Activated T-helper 1 cell treated with Interleukin-2 at 50 U/mL for 16 hours (primary cell): ENCODE measurements around the gene TRRAP.

Experiments
- DNase-seq: peaks from one replicate; pipeline ENCODE4 v3.0.0-alpha.2; 2020; ENCODE audit warnings: low read depth

TRRAP gene

DNA sequence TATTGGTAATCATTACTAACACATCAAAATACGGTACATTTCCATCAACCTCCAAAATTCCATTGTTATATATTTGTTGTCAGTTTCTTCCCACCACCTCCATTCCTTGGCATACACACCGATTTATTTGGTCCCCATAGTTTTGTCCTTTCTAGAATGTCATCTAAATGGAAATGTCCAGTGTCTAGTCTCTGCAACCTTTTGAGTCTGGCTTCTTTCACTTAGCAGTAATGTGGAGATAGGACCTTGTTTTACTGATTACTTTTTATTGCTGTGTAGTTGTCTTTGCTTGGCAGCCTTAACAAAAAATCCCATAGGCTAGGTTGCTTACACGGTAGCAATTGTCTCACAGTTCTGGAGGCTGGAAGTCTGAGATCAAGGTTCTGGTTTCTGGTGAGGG is 22.5 kb downstream of the TRRAP start:
- no peak for DNase-seq

DNA sequence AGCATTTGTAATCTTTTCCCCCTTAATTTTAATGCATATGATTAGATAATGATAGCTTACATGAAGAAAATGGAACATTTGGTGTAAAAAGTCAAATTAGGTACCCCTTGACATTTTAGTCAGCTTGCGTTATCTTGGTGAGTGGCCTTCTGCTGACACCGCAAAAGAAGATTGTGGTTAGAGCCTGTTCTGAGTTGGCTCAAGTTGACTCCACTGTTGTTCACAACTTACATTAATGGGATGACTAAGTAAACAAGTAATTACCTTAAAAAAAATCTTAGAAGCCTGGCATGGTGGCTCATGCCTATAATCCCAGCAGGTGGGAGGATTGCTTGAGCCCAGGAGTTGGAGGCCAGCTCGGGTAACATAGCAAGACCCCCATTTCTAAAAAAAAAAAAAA is 24.2 kb downstream of the TRRAP start:
- DNase-seq, result no peak

DNA sequence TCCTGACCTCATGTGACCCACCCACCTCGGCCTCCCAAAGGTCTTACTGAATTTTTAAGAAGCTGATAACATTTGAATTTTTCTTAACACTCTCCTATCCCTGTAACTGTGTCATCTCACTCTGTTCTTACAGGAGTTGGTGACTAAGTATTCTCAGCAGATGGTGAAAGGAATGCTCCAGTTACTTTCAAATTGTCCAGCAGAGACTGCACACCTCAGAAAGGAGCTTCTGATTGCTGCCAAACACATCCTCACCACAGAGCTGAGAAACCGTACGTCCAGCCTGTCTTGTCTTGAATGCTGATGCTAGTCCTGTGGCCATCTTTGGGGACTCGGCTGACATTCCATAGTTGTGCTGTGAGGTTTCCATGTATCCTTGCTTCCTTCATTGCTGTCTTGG is 24.9 kb downstream of the TRRAP start:
- no peak for DNase-seq

DNA sequence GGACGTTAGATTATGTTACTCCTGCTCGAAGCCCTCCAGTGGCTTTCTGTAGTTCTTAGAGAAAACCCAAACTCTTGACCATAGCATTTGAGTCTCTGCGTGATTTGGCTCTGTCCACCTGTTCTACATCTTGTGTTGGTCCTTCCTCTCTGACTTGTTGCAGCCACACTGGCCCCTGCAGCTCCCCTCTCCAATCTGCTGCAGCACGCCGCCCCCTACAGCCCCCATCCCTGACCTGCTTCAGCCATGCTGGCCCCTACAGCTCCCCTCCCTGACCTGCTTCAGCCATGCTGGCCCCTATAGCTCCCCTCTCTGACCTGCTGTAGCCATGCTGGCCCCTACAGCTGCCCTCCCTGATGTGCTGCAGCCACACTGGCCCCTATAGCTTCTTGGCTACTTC is 29.2 kb downstream of the TRRAP start:
- DNase-seq, result no peak

DNA sequence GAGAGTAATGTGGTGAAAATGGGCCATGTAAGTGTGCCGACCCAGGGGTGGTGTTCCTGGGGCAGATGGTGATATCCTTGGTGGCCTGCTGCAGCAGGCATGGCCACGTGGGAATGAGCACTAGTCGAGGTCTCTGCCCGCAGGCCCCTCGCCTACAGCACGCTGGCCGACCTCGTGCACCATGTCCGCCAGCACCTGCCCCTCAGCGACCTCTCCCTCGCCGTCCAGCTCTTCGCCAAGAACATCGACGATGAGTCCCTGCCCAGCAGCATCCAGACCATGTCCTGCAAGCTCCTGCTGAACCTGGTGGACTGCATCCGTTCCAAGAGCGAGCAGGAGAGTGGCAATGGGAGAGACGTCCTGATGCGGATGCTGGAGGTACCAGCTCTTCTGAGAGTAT is 30.3 kb downstream of the TRRAP start:
- DNase-seq, result no peak

DNA sequence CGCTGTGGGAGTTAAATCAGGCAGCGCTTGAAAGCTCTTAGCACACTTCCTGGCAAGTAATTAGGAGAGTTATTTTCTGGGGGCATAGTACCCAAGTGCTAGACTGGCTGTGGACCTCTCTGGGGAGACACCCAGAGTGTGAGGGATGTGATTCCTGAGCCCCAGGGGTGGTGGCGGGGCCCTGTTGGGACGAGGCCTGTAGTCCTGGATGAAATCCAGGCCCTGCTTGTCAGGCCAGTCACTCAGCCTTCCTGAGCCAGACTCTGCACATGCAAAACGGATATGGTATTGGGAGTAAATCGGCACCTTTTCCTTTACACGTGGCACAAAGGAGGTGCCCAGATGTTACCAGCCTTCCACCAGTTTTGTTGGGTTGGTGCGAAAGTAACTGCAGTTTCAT is 31.2 kb downstream of the TRRAP start:
- no peak for DNase-seq

DNA sequence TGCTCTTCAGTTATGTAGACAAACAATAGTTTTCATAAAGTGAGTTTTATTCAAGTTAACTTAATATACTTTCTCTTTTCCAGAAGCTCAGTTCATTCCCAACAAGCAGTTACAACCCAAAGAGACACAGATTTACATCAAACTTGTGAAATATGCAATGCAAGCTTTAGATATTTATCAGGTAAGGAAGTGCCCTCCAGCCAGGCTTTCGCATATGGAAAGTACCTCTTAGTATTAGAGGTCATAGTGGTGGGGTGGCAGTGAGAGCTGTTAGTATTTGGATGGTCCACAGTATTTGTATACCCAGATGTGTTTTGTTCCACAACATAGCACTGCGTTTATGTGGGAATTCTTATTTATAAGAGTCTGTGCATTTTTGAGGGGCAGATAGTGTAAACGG is 32.1 kb downstream of the TRRAP start:
- no peak for DNase-seq

DNA sequence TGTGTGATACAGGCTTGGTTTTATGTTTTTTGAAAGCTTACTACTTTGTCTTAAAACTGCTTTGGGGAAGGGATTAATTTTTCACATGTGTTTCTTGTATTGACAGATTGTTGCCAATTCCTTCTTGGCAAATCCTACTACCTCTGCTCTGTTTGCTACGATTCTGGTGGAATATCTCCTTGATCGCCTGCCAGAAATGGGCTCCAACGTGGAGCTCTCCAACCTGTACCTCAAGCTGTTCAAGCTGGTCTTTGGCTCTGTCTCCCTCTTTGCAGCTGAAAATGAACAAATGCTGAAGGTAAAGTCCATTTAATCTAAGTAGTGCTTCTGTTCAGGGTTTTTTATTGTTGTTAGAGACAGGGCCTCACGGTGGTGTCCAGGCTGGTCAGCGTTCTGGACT is 33.6 kb downstream of the TRRAP start:
- DNase-seq, result no peak

DNA sequence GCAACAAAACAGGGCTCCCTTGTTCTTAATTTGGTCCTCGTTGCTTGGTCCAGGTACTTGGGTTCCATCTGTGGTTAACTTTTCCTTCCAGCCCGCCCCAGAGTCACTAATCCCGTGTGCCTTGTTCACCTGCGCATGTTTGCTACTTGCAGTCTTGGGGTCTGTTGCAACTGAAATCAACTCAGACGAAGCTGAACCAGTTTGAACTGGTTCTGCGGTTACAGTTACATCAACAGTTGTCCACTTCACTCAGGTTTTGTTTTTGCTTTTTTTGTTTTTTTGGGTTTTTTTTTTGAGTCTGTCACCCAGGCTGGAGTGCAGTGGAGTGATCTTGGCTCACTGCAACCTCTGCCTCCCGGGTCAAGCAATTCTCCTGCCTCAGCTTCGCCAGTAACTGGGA is 34.7 kb downstream of the TRRAP start:
- no peak for DNase-seq

DNA sequence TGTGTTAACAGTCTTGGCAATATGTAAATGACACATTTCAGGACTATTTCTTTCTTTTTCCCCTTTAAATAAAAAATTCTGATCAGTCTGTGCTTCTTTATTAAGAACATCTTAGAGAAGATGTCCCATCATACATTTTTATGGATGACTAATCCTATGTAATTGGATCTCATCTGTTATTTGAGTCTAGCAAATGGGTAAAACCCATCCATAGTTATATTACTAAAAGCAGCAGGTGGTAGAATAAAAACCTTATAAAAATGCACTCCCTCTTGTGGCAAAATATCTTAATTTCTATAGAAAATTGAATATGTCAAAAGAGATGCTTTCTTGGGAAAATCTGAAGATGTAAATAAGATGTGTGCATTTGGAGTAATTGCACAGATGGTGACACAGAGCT is 35.3 kb downstream of the TRRAP start:
- no peak for DNase-seq

DNA sequence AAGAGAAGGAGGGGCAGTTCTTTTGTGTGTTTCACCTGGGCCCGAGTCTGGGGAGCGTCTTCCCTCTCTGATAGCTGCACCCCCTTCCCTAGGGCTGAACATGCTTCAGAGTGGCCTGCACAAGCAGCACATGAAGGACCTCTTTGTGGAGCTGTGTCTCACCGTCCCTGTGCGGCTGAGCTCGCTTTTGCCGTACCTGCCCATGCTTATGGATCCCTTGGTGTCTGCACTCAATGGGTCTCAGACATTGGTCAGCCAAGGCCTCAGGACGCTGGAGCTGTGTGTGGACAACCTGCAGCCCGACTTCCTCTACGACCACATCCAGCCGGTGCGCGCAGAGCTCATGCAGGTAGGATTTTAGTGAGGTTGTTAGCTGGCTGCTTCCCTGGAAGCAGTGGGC is 39.0 kb downstream of the TRRAP start:
- DNase-seq, result no peak

DNA sequence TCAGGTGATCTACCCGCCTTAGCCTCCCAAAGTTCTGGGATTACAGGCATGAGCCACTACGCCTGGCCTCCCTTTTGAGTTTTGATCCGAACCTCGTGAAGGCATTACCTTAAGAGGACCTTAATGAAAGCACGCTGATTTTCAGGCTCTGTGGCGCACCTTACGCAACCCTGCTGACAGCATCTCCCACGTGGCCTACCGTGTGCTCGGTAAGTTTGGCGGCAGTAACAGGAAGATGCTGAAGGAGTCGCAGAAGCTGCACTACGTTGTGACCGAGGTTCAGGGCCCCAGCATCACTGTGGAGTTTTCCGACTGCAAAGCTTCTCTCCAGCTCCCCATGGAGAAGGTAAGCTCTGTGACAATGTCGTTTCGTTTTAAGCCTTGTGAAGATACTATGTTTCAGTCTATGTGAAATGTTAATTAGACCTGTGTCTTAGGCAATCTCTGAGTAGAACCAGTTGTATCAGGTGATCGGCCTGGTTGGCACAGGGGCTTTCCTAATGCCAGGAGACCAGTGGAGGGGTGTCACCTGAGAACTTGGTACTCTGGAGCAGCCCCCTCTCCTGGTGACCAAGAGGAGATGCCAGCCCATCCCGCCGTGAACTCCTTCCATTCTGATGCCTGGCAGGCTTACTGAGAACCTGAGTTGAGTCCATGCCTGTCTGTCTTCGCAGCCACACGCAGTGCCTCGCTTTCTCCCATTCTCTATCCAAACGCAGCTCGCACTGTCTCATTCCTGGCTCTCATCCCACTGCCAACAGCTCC is 43.5 kb downstream of the TRRAP start:
- no peak for DNase-seq

DNA sequence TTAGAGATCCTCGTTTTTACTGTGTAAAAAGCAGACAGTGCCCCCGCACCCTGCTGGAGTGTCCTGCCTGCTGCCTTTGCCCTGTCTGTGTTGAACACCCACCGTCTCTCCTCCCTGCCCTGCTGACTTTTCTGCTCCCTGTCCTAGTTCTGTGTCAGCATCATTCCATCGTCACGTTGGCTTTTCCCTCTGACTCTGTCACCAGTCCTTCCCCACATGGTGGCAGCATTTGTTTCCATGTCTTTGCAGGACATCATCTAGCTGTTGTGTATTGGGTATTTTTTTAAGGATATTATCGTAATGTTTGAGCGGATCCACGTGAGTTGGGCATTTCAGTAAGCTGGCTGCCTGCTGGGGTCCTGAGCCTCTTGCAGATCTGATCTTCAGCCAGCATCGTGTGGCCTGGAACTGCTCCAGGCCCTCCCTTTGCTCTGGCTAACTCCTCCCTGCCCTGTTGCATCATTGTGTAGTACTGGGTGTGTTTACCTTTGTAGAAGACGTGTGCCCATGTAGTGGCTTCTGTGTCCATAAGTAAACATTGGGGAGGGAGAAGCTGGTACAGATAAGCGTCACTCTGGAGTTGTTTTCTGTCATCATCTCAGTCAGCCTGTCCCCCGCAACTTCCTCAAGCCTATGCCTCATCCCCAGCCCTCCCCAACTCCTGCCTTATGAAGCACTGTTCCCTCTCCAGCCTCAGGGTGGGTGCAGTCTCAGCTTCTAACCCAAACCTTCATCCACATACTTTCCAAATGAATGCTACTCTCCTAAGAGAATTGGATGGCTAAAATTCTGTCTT is 44.3 kb downstream of the TRRAP start:
- DNase-seq, result no peak

DNA sequence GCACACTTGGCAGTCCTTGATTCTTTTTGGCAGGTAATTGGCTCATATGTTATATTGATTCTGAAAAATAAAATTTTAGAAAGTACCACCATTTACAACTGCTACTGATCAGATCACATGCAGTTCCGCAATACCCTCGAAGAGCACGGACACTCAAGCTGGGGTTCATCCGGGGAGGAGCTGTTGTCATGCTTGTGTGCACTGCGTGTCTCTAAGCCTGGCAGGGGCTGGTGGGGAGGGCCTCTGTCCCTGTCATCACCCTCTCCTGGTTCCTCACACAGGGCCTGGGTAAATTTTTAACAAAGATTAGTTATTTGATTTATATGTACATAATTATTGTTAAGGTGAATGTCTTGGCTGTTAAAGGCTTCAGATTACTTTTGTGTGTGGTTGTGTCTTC is 45.2 kb downstream of the TRRAP start:
- DNase-seq, result no peak

DNA sequence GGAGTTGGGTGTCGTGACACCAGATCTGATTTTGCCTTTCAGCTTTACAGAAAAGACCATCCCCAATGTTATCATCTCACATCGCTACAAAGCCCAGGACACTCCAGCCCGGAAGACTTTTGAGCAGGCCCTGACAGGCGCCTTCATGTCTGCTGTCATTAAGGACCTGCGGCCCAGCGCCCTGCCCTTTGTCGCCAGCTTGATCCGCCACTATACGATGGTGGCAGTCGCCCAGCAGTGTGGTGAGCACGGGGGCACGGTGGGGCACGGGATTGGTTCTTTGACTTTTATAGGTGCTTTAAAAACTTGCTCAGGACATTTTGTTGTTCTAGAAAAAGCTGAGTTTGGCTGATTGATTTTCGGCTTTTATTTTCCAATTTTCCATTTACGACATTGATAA is 48.8 kb downstream of the TRRAP start:
- no peak for DNase-seq

DNA sequence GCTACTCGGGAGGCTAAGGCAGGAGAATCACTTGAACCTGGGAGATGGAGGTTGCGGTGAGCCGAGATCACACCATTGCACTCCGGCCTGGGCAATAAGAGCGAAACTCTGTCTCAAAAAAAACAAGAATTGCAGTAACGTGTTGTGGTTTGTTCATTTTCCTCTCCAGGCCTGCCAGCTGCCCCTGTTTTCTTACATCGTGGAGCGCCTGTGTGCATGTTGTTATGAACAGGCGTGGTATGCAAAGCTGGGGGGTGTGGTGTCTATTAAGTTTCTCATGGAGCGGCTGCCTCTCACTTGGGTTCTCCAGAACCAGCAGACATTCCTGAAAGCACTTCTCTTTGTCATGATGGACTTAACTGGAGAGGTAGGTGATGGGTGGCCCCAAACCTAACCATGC is 52.1 kb downstream of the TRRAP start:
- DNase-seq, result no peak

DNA sequence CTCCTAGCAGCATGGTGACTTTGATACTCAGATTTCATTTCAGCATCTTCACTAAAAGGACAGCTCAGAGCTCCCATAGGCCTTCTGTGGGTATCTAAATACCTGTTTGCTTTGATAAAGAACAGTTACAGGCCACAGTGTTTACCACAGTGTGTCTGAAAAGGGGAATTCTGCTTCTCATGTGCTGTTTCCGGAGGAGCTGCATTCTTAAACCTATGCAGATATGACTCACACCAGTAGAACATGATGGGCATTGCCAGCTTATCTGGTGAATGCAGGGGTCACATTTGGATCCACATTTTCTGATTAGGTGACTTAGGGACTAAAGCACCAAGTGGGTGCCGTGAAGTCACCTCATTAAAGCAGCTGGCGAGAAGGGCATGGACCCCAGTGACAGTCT is 52.6 kb downstream of the TRRAP start:
- no peak for DNase-seq

DNA sequence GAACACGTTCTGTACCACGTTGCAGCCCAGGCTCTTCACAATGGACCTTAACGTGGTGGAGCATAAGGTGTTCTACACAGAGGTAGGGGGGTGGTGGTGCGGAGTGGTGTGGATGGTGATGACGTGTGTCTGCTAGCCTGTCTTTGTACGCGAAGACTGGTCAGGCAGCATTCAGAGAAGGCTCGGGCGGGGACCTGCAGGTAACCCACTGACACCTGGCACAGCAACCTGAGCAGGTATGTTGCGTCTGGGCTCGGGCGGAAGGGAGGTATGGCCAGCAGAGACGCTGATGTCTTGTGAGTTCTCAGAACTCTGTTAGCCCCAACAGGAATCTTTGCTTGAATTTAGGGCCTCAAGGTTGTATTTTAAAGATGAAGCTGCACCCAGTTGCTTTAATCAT is 55.0 kb downstream of the TRRAP start:
- no peak for DNase-seq

DNA sequence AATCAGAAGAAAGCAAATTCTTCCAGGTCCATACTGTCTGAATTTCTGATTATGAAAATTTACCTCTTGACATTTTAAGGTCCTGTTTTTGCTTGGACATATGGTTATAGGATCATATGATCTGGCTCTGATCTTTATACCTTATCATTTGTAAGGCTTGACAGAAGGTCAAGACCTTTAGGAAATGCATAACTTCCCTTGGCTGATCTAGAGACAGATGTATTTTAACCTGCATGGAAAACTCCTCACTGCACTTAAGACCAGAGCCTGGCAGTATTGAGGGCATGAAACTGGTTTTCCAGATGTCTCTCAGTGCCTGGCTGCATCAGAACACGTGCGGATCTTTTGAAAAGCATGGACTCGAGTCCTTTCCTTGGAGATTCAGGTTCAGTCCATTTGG is 55.9 kb downstream of the TRRAP start:
- DNase-seq, result no peak

DNA sequence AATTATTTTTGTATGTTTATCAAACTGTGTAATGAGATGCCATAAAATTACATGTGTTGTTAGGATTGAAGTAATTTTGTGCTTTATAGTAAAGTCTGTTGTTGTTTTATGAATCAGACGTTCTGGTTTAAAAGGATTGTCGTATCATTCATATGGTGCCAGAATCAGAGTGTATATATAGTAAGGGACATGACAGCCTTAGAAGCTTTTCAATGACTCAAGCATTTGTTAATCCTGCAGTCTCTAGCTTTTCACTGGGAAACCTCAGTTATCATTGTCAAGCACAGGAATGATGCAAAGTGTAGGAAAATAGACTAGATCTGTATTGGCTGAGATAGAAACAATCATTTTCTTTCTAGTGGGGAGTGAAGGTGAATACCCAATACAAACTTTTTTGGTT is 57.5 kb downstream of the TRRAP start:
- DNase-seq, result no peak

DNA sequence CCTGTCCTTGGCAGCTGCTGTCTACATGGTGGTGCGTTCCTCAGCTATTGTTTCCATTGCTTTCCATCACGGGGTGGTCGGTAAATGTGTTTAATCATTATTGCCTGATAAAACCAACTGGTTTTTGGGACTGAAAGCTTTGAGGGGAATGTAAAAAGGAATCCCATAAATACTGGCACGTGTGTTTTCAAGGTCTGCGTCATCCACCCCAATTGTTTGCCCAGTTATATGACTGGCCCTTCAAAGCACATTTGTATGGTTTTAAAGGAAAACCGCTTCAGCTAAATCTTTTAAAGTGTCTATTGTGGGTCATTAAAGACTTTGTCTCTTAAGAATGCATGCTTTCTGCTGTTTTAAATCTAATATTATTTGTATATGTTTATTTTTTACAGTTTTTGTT is 65.0 kb downstream of the TRRAP start:
- DNase-seq, result no peak

DNA sequence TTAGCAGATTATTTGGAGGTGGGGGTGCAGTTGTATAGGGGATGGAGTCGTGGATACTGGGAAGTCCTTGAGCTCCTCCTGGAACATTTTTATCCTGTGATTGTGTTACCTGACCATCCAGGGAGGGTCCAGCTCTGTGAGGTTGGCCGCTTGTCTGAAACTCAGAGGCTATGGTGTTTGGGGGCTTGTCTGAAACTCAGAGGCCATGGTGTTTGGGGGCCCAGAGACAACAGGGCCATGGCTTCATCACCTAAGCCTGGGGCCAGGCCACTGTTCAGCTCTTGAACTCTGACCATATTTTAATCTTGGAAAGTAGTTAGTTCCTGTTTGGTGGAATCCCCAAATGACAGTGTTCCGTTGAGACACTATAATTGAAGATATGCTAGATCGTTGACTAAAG is 66.1 kb downstream of the TRRAP start:
- no peak for DNase-seq

DNA sequence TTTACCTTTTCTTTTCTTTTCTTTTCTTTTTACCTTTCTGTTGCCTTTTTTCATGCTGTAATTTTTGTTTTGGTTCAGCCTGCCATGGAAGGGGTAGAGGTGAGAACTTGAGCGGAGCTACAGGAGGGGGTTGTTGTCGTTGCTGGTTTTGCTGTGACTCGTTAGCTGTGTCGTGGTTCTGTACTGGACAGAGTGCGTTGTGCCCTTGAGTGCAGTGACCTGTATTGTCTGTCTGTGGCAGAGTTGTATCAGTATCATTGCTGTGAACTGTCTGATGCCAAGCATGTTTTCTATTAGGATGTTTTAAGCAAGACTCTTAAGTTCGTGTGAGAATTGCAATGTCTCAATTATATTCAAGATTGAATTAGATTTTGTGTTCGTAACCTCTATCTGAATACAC is 67.5 kb downstream of the TRRAP start:
- DNase-seq, result no peak

DNA sequence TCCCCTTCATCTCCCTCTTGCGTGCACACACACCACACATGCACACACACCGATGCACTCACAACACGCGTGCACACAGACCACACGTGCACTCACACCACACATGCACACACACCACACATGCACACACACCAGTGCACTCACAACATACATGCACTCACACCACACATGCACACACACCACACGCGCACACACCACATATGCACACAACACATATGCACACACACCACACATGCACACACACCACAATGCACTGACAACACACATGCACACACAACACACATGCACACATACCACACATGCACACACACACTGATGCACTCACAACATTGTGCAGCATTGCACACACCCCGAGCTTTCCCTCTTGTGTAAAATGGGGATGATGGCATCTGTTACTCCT is 68.1 kb downstream of the TRRAP start:
- no peak for DNase-seq
